22Rv1 (cell line): ENCODE results near the gene SSTR1.

Source experiments
- CTCF ChIP-seq: fragments of 450-650 bp; IDR thresholded peaks from 2 replicates; pipeline ENCODE4 v1.5.1; 2017; ENCODE audit warnings: mild to moderate bottlenecking
- ZFX ChIP-seq: fragments of 450-650 bp; IDR thresholded peaks from 2 replicates; pipeline ENCODE4 v1.6.1; 2017; ENCODE audit warnings: antibody characterized with exemption, borderline replicate concordance

- no peak for TF ChIP-seq CTCF
- no peak for TF ChIP-seq ZFX
Observed at GRCh38 chr14:38205949-38206665, 1.6 kb upstream of the SSTR1 start.
